ENCODE data around the gene IAPP.
"Not testable (repeated sequence)": the region's sequence is repeated elsewhere in the genome, so short reads cannot be mapped to it uniquely, and the experiment has no call there.

The IAPP gene

GRCh38 chr12:21413369-21414277, 40.9 kb downstream of the IAPP start:
- H3K79me2 ChIP-seq (ENCODE audit: insufficient read depth, low read length), result no peaks in the 10 kb centered on the region
- H3K9ac ChIP-seq (ENCODE audit: low read depth, low read length, poor library complexity, severe bottlenecking), result no peak overlapping the region
- no peaks in the 10 kb centered on the region for H3K27me3 ChIP-seq (ENCODE audit: insufficient read depth, low read length, poor library complexity, severe bottlenecking)
- H3F3A ChIP-seq (ENCODE audit: low read depth), result no peaks in the 10 kb centered on the region
- H3K4me3 ChIP-seq (ENCODE audit: low read length, poor library complexity, severe bottlenecking), result no peak overlapping the region
- no peaks in the 10 kb centered on the region for H3K9me3 ChIP-seq (ENCODE audit: insufficient read depth, low read depth, low read length)
- no peak overlapping the region for H2AFZ ChIP-seq (ENCODE audit: low read length)
- H3K36me3 ChIP-seq (ENCODE audit: insufficient read depth, low read length), result no peaks in the 10 kb centered on the region
- H3K9me2 ChIP-seq (replicated peaks; ENCODE audit: low read depth, low read length), result no peaks in the 10 kb centered on the region
- no peak for TF ChIP-seq EZH2phosphoT487 (IDR thresholded peaks at IDR 0.05; ENCODE audit: borderline replicate concordance)
- TF ChIP-seq CTCF (conservative IDR thresholded peaks at IDR 0.05; ENCODE audit: low read length), result no peak
- H4K20me1 ChIP-seq (ENCODE audit: insufficient read depth, low read length, poor library complexity, severe bottlenecking), result no peaks in the 10 kb centered on the region
- no peaks in the 10 kb centered on the region for H3K4me1 ChIP-seq (ENCODE audit: insufficient read depth, low read length, poor library complexity, severe bottlenecking)
- no peak overlapping the region for H3K4me2 ChIP-seq (ENCODE audit: low read depth, low read length, poor library complexity, severe bottlenecking)

- Histone ChIP-seq H3K27me3 (ENCODE audit: insufficient read depth, low read length, poor library complexity, severe bottlenecking) (no peaks in the 10 kb centered on the region), H4K20me1 (ENCODE audit: insufficient read depth, low read length, poor library complexity, severe bottlenecking) (no peaks in the 10 kb centered on the region), H3K4me1 (ENCODE audit: insufficient read depth, low read length, poor library complexity, severe bottlenecking) (no peaks in the 10 kb centered on the region), H3F3A (ENCODE audit: low read depth) (no peaks in the 10 kb centered on the region), H3K79me2 (ENCODE audit: insufficient read depth, low read length) (no peaks in the 10 kb centered on the region), H3K4me2 (ENCODE audit: low read depth, low read length, poor library complexity, severe bottlenecking) (no peak overlapping the region), H3K4me3 (ENCODE audit: low read length, poor library complexity, severe bottlenecking) (no peak overlapping the region), H3K9me3 (ENCODE audit: insufficient read depth, low read depth, low read length) (no peaks in the 10 kb centered on the region), H3K9me2 (replicated peaks; ENCODE audit: low read depth, low read length) (no peaks in the 10 kb centered on the region), H3K9ac (ENCODE audit: low read depth, low read length, poor library complexity, severe bottlenecking) (no peak overlapping the region), H2AFZ (ENCODE audit: low read length) (no peak overlapping the region), H3K36me3 (ENCODE audit: insufficient read depth, low read length) (no peaks in the 10 kb centered on the region)
- TF ChIP-seq CTCF (conservative IDR thresholded peaks at IDR 0.05; ENCODE audit: low read length) (no peak), EZH2phosphoT487 (IDR thresholded peaks at IDR 0.05; ENCODE audit: borderline replicate concordance) (no peak)
Observed at GRCh38 chr12:21416511-21417121, 43.9 kb downstream of the IAPP start.

GRCh38 chr12:21418398-21418797, 45.7 kb downstream of the IAPP start:
- H3K36me3 ChIP-seq (ENCODE audit: insufficient read depth, low read length); H3K4me3 ChIP-seq (ENCODE audit: low read length, poor library complexity, severe bottlenecking); H3K9me2 ChIP-seq (replicated peaks; ENCODE audit: low read depth, low read length); H3K4me1 ChIP-seq (ENCODE audit: insufficient read depth, low read length, poor library complexity, severe bottlenecking); H3K27me3 ChIP-seq (ENCODE audit: insufficient read depth, low read length, poor library complexity, severe bottlenecking); H4K20me1 ChIP-seq (ENCODE audit: insufficient read depth, low read length, poor library complexity, severe bottlenecking); H3K79me2 ChIP-seq (ENCODE audit: insufficient read depth, low read length); H3K9ac ChIP-seq (ENCODE audit: low read depth, low read length, poor library complexity, severe bottlenecking); H3F3A ChIP-seq (ENCODE audit: low read depth); H3K4me2 ChIP-seq (ENCODE audit: low read depth, low read length, poor library complexity, severe bottlenecking); H3K9me3 ChIP-seq (ENCODE audit: insufficient read depth, low read depth, low read length); H2AFZ ChIP-seq (ENCODE audit: low read length): not testable (repeated sequence)

GRCh38 chr12:21419009-21419699, 46.5 kb downstream of the IAPP start:
- not testable (repeated sequence) for H3K27me3 ChIP-seq (ENCODE audit: insufficient read depth, low read length, poor library complexity, severe bottlenecking); H3K9ac ChIP-seq (ENCODE audit: low read depth, low read length, poor library complexity, severe bottlenecking); H2AFZ ChIP-seq (ENCODE audit: low read length); H3K9me2 ChIP-seq (replicated peaks; ENCODE audit: low read depth, low read length); H3K4me2 ChIP-seq (ENCODE audit: low read depth, low read length, poor library complexity, severe bottlenecking); H3F3A ChIP-seq (ENCODE audit: low read depth); H3K4me1 ChIP-seq (ENCODE audit: insufficient read depth, low read length, poor library complexity, severe bottlenecking); H3K79me2 ChIP-seq (ENCODE audit: insufficient read depth, low read length); H3K9me3 ChIP-seq (ENCODE audit: insufficient read depth, low read depth, low read length); H3K4me3 ChIP-seq (ENCODE audit: low read length, poor library complexity, severe bottlenecking); H4K20me1 ChIP-seq (ENCODE audit: insufficient read depth, low read length, poor library complexity, severe bottlenecking); H3K36me3 ChIP-seq (ENCODE audit: insufficient read depth, low read length)

Data from Loucy (cell line).